ENCODE results near the gene FGF11.

- TF ChIP-seq, protein P1, sequence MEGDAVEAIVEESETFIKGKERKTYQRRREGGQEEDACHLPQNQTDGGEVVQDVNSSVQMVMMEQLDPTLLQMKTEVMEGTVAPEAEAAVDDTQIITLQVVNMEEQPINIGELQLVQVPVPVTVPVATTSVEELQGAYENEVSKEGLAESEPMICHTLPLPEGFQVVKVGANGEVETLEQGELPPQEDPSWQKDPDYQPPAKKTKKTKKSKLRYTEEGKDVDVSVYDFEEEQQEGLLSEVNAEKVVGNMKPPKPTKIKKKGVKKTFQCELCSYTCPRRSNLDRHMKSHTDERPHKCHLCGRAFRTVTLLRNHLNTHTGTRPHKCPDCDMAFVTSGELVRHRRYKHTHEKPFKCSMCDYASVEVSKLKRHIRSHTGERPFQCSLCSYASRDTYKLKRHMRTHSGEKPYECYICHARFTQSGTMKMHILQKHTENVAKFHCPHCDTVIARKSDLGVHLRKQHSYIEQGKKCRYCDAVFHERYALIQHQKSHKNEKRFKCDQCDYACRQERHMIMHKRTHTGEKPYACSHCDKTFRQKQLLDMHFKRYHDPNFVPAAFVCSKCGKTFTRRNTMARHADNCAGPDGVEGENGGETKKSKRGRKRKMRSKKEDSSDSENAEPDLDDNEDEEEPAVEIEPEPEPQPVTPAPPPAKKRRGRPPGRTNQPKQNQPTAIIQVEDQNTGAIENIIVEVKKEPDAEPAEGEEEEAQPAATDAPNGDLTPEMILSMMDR (IDR thresholded peaks at IDR 0.05): no peak
- no peak for TF ChIP-seq POLR2A (IDR thresholded peaks at IDR 0.05)
- TF ChIP-seq EP300 (IDR thresholded peaks at IDR 0.05): no peak
Measured at GRCh38 chr17:7416323-7416722, 23.0 kb upstream of the FGF11 start.
